ENCODE data around the gene HECTD1. TPM values are rescaled to one million over a fixed set of nuclear protein-coding genes. Genes with fewer than 3 reads are reported as not detected.

The HECTD1 gene
- total RNA-seq, 1 experiment from 2014 or later: 160 TPM

DNA sequence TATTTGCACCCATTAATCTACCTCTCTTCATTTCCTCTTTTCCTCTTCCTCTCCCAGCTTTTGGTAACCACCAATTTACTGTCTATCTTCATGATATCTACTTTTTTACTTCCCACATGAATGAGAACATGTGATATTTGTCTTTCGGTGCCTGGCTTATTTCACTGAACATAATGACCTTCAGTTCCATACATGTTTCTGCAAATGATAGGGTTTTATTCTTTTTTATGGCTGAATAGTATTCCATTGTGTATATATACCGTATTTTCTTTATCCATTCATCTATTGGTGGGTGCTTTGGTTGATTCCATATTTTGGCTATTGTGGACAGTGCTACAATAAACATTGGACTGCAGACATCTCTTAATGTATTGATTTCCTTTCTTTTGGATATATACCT, 132.4 kb downstream of the HECTD1 start:
- no peak for DNase-seq (ENCODE audit: low read depth, low spot score)
- CTCF ChIA-PET: no interaction called here
- POLR2A ChIA-PET: no interaction called here
- H3K9me2 ChIP-seq (ENCODE audit: insufficient read depth): no peaks in the 10 kb centered on the region
- no peak overlapping the region for H3K9ac ChIP-seq (ENCODE audit: low read length)
- no TSS peak for BruUV-seq (replicated peaks)
- no peak overlapping the region for H3K4me2 ChIP-seq (ENCODE audit: low read length)
- ATAC-seq: no peak
- intact Hi-C loops (cut with micrococcal nuclease): no loop called here
- no peaks in the 10 kb centered on the region for H3K36me3 ChIP-seq (ENCODE audit: control insufficient read depth in 1 of 2, insufficient read depth in 2 of 2, low read length in 2 of 2)
- H3K27ac ChIP-seq (ENCODE audit: low read depth, low read length): no peak overlapping the region
- peaks cover 12 to 15% of the 10 kb centered on the region in 2 experiments for H3K4me1 ChIP-seq (ENCODE audit: control insufficient read depth in 1 of 2, insufficient read depth in 2 of 2, low read length in 2 of 2)
- no peak overlapping the region for H2AFZ ChIP-seq (ENCODE audit: low read depth, low read length, poor library complexity, severe bottlenecking)
- no peaks in the 10 kb centered on the region for H3K79me2 ChIP-seq (ENCODE audit: insufficient read depth, low read length)
- H3K9me3 ChIP-seq (ENCODE audit: control insufficient read depth in 1 of 2, insufficient read depth in 1 of 2, low read depth in 1 of 2, low read length in 2 of 2): no peaks in the 10 kb centered on the region
- H3K4me3 ChIP-seq (replicated peaks in 1 of 2; ENCODE audit: low read depth in 1 of 2, low read length in 2 of 2): no peak overlapping the region
- H3K27me3 ChIP-seq (ENCODE audit: insufficient read depth, low read length): no peaks in the 10 kb centered on the region
- H4K20me1 ChIP-seq (ENCODE audit: insufficient read depth): no peaks in the 10 kb centered on the region
- TF ChIP-seq SRF (IDR thresholded peaks at IDR 0.05; ENCODE audit: low read depth) (no peak), POLR2AphosphoS5 (IDR thresholded peaks at IDR 0.05; ENCODE audit: low read depth, low read length) (no peak), YY1 (IDR thresholded peaks at IDR 0.05; ENCODE audit: extremely low read depth, insufficient replicate concordance, low read depth, low read length) (no peak), JUND (IDR thresholded peaks at IDR 0.05) (no peak), SIN3A (IDR thresholded peaks at IDR 0.05; ENCODE audit: low read depth) (no peak), EZH2 (IDR thresholded peaks at IDR 0.05) (no peak), CBX3 (IDR thresholded peaks at IDR 0.05; ENCODE audit: low read depth) (no peak), POLR2A (IDR thresholded peaks at IDR 0.05; ENCODE audit: borderline replicate concordance, extremely low read depth, insufficient read depth, insufficient read length) (no peak), TCF7L2 (IDR thresholded peaks at IDR 0.05; ENCODE audit: borderline replicate concordance, extremely low read depth, insufficient read depth, insufficient read length) (no peak), RAD21 (IDR thresholded peaks at IDR 0.05; ENCODE audit: low read depth) (no peak), ZNF274 (IDR thresholded peaks at IDR 0.05; ENCODE audit: low read depth, low read length) (no peak), FOSL1 (IDR thresholded peaks at IDR 0.05; ENCODE audit: low read depth) (no peak), EZH2phosphoT487 (IDR thresholded peaks at IDR 0.05; ENCODE audit: borderline replicate concordance) (no peak), SP1 (IDR thresholded peaks at IDR 0.05; ENCODE audit: low read depth) (no peak)
- TF ChIP-seq, protein P1, sequence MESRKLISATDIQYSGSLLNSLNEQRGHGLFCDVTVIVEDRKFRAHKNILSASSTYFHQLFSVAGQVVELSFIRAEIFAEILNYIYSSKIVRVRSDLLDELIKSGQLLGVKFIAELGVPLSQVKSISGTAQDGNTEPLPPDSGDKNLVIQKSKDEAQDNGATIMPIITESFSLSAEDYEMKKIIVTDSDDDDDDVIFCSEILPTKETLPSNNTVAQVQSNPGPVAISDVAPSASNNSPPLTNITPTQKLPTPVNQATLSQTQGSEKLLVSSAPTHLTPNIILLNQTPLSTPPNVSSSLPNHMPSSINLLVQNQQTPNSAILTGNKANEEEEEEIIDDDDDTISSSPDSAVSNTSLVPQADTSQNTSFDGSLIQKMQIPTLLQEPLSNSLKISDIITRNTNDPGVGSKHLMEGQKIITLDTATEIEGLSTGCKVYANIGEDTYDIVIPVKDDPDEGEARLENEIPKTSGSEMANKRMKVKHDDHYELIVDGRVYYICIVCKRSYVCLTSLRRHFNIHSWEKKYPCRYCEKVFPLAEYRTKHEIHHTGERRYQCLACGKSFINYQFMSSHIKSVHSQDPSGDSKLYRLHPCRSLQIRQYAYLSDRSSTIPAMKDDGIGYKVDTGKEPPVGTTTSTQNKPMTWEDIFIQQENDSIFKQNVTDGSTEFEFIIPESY (IDR thresholded peaks at IDR 0.05; ENCODE audit: extremely low read depth, insufficient replicate concordance, low read length): no peak
- TF ChIP-seq, protein P2, sequence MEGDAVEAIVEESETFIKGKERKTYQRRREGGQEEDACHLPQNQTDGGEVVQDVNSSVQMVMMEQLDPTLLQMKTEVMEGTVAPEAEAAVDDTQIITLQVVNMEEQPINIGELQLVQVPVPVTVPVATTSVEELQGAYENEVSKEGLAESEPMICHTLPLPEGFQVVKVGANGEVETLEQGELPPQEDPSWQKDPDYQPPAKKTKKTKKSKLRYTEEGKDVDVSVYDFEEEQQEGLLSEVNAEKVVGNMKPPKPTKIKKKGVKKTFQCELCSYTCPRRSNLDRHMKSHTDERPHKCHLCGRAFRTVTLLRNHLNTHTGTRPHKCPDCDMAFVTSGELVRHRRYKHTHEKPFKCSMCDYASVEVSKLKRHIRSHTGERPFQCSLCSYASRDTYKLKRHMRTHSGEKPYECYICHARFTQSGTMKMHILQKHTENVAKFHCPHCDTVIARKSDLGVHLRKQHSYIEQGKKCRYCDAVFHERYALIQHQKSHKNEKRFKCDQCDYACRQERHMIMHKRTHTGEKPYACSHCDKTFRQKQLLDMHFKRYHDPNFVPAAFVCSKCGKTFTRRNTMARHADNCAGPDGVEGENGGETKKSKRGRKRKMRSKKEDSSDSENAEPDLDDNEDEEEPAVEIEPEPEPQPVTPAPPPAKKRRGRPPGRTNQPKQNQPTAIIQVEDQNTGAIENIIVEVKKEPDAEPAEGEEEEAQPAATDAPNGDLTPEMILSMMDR (IDR thresholded peaks at IDR 0.05 in 2 of 3, conservative IDR thresholded peaks at IDR 0.05 in 1 of 3; ENCODE audit: borderline replicate concordance in 1 of 3, insufficient read depth in 1 of 3, low read depth in 2 of 3, low read length in 2 of 3): no peak
- TF ChIP-seq, protein P3, sequence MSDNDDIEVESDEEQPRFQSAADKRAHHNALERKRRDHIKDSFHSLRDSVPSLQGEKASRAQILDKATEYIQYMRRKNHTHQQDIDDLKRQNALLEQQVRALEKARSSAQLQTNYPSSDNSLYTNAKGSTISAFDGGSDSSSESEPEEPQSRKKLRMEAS (IDR thresholded peaks at IDR 0.05): no peak
- TF ChIP-seq, protein P4, sequence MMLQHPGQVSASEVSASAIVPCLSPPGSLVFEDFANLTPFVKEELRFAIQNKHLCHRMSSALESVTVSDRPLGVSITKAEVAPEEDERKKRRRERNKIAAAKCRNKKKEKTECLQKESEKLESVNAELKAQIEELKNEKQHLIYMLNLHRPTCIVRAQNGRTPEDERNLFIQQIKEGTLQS (IDR thresholded peaks at IDR 0.05): no peak
- TF ChIP-seq, protein P5, sequence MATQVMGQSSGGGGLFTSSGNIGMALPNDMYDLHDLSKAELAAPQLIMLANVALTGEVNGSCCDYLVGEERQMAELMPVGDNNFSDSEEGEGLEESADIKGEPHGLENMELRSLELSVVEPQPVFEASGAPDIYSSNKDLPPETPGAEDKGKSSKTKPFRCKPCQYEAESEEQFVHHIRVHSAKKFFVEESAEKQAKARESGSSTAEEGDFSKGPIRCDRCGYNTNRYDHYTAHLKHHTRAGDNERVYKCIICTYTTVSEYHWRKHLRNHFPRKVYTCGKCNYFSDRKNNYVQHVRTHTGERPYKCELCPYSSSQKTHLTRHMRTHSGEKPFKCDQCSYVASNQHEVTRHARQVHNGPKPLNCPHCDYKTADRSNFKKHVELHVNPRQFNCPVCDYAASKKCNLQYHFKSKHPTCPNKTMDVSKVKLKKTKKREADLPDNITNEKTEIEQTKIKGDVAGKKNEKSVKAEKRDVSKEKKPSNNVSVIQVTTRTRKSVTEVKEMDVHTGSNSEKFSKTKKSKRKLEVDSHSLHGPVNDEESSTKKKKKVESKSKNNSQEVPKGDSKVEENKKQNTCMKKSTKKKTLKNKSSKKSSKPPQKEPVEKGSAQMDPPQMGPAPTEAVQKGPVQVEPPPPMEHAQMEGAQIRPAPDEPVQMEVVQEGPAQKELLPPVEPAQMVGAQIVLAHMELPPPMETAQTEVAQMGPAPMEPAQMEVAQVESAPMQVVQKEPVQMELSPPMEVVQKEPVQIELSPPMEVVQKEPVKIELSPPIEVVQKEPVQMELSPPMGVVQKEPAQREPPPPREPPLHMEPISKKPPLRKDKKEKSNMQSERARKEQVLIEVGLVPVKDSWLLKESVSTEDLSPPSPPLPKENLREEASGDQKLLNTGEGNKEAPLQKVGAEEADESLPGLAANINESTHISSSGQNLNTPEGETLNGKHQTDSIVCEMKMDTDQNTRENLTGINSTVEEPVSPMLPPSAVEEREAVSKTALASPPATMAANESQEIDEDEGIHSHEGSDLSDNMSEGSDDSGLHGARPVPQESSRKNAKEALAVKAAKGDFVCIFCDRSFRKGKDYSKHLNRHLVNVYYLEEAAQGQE (IDR thresholded peaks at IDR 0.05; ENCODE audit: low read depth): no peak
- RAD21 ChIA-PET (ENCODE audit: low non-redundant PET in 1 of 2, low total read pairs in 2 of 2, uncharacterized antibody in 2 of 2, unreplicated experiment in 2 of 2): no interaction called here

All from HCT116 (cell line).